Left renal cortex interstitium (tissue), 4 donors: Measurements from ENCODE around the gene AIFM2. TPM values are rescaled to one million over a fixed set of nuclear protein-coding genes. Genes with fewer than 3 reads are reported as not detected.
A peak's percentile ranks its signal among the peaks of the same experiment; 100 is the strongest.
"Not testable (repeated sequence)": the region's sequence is repeated elsewhere in the genome, so short reads cannot be mapped to it uniquely, and the experiment has no call there.

Experiments used
- DNase-seq, 4 donors: peaks; one replicate each; pipeline ENCODE4 v3.0.0-alpha.2; 2013; ENCODE audit warnings: low read depth in 4 of 4, low spot score in 2 of 4, missing footprints in 1 of 4
- polyA plus RNA-seq, 4 donors: library from polyadenylated mRNA; unstranded; fragments of 120-200 nt; gene quantifications; one replicate each; pipeline ENCODE4 v1.2.1, GENCODE V29; 2013; ENCODE audit not compliant: insufficient read length in 4 of 4

The AIFM2 gene
- 1 to 10 TPM; 4.2 to 8.3 (median 6.4) TPM for polyA plus RNA-seq

DNA sequence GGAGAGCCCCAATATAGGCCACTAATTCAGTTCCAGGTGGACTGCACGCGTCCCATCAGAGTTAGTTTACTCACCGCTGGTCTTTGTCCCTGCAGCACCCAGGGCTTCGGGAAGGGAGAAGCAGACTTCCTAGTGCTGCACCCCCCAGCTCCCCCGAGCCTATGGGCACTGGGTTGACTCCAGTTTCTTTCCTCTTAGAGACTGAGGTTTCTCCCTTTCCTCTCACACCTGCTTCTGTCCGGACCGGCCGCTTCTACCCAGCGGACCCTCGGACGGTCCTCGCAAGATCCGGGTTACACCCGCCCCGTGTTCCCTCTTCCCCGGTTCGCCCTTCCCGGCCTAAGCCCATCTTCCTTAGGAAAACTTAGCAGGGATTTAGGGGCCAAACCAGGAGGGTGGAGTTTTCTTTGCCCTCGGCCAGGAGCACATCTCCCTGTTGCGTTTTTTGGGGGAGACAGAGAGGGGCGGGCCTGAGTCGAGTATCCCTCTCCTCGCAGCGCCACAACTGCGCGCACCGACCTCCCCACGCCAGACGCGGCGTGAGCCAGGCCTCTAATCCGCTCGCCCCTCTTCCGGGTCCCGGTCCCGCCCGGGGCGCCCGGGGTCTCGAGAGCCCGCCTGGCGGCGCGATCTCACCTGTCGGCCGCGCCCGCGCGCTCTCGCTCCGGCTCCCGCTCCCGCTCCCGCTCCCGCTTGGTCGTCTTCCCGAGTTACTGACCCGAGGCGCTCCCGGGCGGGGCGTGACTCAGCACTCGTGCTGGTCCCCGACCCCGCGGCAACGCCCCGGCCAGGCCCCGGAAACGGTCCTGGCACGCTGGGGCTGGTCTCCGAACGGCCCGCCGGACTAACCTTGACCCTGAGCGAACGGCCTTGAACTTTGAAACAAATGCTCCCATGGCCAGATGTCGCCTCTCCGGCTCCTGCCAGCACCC is at the start of gene AIFM2:
TSS of gene AIFM2 (minus strand) at position 728 of the 932 bp plus-strand sequence. CDS start 8,741 bp downstream, outside the sequence.
- peak in 1 of 4 donors; percentile 66 for DNase-seq

DNA sequence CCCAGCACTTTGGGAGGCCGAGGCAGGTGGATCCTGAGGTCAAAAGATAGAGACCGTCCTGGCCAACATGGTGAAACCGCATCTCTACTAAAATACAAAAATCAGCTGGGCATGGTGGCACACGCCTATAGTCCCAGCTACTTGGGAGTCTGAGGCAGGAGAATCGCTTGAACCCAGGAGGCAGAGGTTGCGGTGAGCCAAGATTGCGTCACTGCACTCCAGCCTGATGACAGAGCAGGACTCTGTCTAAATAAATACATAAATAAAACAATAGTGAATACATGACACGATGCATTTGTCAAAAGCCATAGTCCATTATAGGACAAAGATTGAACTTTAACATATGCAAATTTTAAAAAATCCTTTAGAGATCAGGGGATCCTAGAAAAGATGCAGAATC is 46.6 kb upstream of the AIFM2 start:
- not testable (repeated sequence) for DNase-seq

DNA sequence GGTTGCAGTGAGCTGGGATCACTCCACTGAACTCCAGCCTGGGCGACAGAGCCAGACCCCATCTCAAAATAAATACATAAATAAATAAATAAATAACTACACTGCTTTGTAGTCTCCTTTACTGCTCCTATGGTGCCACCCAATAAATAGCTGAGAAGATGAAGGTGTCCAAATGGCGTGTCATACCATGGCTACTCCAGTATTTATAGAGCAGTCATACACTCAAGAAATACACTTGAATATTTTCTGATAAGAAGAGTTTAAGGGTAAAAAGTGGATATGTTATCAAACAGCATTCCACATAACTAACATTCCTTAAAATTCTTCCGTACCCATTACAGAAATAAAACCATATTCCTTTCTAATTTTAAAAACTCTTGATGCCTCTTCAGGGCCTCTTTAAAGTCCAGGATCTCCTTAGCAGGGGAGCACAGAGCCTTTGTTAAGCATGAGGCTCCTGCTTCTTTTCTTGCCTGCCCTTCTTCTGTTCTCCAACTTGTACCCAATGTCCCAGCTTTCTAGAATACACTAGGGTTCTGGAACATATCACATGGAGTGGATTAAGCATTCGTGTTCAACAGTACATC is 45.6 kb upstream of the AIFM2 start:
- no peak for DNase-seq

DNA sequence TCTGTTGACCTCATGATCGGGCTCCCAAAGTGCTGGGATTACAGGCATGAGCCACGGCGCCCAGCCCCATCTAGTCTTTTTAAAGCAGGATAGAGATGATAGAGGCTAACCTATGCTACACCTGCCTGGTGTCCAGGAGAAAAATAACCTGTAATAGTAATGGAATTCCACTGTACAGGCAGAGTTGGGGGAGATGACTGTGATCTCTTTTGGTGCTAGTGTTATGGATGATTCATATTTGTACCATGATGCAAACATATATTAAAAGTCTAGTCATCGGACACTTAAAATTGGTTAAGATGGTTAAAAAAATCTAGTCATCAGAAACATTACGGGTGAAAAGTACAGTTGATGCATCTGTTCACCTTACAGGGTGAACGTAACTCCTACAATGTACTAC is 43.8 kb upstream of the AIFM2 start:
- DNase-seq = no peak

DNA sequence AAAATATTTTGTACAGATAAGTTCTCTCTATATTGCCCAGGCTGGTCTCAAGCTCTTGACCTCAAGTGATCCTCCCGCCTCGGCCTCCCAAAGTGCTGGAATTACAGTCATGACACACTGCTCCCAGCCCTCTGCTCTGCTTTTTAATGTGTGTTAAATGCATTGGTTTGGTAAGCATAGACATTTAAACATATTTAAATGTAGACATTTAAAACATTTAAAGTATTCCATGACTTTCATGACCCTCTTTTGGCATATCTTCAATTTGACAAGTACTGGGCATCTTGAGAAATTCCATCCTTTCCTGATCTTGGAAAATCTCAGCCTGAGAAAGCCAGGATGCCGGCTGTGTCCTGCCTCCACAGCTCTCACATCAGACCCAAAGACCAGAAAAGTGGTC is 42.9 kb upstream of the AIFM2 start:
- DNase-seq = no peak

DNA sequence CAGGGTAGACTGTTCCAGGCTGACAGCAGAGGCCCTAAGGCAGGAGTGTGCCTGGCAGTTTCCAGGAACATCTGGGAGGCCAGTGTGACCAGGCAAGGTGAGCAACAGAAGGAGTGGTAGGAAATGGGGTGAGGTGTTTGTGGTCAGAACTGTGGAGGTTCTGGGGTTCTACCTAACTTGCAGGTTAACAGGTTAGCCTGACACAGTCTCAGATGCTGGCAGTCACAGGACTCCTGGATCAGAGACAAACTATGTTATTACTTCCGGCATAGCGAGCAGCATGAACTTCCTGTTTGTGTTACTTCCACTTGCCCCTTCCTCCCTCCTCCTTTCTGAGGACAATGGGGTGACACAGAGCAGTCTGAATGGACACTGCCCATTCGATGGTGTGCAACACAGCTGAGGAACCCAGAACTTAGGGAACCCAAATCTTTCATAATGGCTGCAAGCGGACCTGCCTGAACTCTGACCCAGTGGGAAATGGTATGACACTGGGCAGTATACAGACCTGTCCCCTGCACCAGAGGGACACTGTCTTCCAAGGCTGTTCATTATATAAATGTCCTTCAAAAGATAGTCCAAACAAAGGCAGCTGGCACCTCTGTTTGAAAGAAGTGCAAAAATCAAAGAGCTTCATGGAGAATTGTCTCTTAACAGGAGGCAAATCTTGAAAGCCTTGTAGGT is 41.6 kb upstream of the AIFM2 start:
- DNase-seq = no peak

DNA sequence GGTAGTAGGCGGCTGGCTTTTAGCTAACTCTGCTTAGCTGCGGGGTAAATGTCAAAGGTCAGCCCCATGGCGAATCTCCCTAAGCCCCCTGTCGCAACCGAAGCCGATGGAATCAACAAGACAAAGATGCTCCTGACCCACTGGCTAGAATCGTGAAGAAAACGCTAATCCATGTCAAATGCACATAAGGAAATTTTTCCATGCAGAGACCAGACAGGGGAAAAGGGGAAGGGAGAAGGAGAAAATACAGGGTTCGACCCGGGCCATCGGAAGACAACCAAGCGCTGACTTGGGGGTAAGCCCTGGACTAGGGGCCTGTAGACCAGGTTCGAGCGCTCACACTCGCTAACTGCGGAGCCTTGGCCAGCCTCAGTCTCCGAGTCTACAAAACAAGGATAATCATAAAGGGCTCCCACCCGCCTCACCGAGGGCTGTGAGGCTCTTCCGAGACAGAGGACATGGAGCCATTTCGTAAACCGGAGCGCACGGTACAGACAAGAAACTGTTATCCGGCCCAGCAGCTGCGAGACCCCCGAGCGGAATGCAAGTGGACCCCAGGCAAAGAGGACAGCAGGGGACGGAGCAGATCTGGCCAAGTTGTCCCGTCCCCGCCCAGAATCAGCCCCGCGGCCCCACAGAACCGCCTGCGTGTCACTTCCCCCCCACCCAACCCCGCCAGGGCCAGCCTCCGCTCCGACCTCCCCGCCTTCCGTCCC is 37.2 kb upstream of the AIFM2 start:
- peak in 1 of 4 donors; percentile 37 for DNase-seq

DNA sequence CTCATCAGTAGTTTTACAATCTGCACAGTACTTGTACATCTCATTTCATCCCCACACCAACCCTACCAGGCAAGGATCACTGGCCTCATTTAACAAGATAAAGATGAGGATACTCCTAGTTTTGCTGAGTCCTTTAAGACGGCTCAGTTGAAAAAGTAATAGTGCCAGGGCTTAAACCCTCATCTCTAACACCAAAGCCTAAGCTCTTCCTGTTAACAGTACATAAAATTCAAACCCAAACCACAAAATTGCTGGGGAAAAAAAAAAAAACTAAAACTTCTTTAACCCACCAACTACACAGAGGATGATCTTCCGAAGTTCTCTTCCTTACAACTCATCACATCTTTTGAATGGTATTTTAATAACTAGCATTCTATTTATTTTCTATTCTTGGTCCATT is 36.4 kb upstream of the AIFM2 start:
- DNase-seq = no peak

DNA sequence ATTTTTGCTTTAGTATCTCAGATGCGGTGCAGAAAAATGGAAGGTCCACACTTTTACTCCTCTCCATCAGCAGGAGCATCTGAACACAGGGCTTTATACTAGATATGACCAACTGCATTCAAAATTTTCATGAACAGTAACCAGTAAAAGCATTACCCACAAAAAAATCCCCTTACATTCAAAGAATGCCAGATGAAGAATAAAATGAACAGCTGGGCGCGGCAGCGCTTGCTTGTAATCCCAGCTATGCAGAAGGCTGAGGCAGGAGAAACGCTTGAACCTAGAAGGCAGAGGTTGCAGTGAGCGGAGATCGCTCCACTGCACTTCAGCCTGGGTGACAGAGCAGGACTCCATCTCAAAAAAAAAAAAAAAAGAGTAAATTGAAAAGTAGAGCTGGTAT is 34.6 kb upstream of the AIFM2 start:
- no peak for DNase-seq

DNA sequence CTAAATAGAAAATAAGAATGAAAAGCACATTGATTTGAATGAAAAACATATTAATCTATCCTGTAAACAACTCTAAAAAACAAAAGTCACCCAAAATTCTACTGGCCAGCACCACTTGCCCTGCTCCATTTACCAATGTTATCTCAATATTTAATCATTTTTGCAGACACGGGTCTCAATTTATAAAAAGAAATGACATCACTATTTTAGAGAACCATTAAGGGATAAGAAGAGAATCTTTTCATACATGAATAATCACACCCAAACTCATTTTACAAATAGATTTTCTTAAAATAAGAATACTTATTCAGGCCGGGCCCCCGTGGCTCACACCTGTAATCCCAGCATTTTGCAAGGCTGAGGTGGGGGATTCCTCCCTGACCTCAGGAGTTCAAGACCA is 33.8 kb upstream of the AIFM2 start:
- DNase-seq = no peak

DNA sequence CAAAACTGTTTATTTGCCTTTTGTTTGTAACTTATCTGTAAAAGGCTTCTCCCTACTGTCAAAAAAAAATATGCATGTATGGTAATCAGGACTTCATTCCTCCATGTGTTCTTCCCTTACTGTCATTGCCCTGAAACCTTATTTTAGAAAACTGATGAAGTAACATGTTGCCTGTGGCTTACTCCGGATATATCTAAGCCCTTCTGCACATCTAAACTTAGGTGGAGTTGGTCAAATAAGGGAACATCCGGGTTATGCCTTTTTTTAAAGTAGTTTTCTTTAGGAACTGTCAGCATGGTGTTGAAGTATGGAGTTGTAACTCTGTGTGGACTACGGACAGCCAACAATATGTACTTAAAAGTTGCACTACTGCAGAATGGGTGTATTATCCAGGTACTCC is 31.5 kb upstream of the AIFM2 start:
- DNase-seq = no peak

DNA sequence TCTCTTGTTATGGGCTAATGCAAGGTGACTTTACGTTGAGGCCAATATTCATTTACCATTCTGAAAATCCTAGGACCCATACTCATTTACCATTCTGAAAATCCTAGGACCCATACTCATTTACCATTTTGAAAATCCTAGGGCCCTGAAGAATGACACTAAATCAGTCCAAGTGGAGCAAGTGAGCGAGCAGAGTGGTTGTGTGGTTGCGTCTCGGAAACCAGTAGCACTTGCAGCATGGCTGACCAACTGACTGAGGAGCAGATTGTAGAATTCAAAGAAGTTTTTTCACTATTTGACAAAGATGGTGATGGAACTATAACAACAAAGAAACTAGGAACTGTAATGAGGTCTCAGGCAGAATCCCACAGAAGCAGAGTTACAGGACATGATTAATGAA is 30.8 kb upstream of the AIFM2 start:
- no peak for DNase-seq

DNA sequence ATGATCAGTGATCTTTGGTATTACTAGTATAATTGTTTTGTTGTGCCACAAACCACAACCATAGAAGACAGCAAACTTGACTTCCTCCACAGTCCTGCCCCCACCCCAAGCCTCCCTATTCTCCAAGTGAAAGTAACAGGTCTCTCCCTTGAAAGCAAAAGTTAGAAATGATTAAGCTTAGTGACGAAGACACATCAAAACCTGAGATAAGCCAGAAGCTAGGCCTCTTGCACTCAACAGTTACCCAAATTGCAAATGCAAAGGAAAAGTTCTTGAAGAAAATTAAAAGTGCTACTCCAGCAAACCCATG is 30.2 kb upstream of the AIFM2 start:
- no peak for DNase-seq

DNA sequence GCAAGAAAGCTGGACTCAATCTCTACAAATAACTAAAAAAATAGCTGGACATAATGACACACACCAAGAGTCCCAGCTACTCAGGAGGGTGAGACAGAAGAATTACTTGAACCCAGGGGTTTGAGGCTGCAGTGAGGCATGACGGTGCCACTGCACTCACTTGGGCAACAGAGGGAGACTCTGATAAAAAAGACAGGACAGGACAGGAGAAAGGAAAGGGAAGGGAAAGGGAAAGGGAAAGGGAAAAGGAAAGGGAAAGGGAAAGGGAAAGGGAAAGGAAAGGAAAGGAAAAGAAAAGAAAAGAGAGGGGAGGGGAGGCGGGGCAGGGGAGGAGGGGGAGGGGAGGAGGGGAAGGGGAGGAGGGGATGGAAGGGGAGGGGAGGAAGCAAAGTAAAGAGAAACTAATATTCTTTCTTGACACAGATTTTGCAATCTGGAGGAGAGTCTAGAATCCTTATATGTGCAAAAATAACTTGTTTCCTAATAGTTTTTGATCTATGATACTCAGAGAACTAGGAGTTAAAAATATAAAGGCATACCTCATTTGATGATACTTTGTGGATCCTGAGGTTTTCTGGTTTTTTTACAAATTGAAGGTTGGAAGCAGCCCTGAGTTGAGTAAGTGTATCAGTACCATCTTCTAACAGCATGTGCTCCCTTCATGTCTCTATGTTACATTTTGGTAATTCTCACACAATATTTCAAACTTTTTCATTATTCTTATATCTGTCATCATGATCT is 29.7 kb upstream of the AIFM2 start:
- DNase-seq = no peak

DNA sequence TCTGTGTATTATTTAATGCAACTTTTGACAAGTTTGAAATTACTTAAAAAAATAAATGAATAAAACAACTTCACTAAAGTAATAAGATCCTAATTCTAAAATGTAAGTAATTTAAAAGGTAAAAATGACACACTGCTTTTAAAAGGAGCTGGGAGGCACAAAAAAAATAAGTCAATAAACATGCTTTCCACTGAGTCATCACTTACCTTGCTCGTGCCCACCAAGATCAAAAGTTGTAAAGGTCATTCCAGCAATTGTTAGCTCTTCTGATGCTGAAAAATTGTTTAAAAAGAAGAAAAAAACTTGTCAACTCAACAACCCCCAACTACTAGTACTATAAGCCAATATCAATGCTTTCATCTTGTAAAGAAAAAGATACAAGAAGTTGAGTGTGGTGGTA is 28.2 kb upstream of the AIFM2 start:
- no peak for DNase-seq

DNA sequence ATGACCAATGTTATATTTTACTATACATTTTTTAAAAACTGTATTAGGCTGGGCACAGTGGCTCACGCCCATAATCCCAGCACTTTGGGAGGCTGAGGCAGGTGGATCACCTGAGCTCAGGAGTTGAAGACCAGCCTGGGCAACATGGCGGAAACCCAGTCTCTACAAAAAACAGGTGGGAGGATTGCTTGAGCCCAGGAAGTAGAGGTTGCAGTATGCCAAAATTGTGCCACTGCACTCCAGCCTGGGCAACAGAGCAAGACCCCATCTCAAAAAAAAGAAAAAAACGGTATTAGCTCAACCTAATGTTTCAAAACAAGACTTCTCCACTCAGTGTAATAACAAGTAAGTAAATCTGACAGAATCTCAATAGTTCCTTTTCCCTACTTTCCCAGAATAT is 26.7 kb upstream of the AIFM2 start:
- DNase-seq = not testable (repeated sequence)

DNA sequence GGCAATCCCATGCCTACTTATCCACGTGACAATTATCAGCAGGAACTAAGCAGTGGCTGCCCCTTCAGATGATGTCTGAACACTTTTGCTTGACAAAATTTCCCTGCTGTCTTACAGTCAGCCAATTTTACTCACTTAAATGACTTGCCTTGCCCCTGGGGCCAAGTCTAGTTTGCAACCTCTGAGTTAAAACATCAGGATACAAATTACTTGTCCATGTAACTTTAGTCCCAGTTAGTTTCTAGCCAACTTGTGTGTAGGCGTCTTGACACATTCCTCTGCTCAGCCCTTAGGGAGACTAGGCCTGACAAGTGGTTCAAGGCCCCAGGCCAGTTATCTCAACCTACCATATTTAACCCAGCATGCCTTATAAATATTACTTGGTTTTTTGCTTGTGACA is 25.5 kb upstream of the AIFM2 start:
- DNase-seq = no peak

DNA sequence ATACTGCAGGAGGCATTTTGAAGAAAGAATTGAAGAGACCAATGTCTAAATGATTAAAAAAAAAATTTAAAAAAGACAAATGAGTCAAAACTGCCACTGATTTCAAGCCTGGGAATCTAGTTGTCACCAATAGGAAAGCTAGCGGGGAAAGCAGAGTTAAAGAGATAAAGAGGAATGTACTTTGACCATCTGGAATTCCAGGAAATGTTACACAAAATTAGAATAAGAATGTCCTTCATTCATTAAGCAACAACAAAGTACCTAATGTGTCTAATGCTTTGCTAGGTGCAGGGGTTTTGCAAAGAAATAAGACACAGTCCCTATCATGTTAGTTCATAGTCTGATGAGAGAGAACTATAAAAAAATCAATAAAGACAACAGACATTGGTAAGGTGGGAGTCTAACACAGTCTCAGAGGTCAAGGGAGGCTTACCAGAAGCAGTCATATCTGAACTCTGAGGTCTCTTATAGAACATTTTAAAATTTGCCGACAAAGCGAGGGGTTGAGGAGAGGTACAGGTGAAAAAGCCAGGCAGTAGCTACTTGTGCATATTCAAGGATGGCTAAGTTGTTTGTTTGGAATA is 22.7 kb upstream of the AIFM2 start:
- no peak for DNase-seq

DNA sequence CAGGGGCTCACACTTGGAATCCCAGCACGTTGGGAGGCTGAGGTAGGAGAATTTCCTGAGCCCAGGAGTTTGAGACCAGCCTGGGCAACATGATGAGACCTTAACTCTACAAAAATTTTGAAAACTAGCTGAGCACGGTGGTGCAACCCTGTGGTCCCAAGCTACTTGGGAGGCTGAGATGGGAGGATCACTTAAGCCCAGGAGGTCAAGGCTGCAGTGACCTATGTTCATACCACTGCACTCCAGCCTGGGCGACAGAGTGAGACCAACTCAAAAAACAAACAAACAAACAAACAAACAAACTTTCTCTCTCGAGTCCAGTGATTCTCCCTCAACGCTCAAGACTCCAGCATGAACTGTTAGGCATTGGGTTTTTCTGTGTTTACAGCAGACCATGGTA is 15.9 kb upstream of the AIFM2 start:
- DNase-seq = no peak

DNA sequence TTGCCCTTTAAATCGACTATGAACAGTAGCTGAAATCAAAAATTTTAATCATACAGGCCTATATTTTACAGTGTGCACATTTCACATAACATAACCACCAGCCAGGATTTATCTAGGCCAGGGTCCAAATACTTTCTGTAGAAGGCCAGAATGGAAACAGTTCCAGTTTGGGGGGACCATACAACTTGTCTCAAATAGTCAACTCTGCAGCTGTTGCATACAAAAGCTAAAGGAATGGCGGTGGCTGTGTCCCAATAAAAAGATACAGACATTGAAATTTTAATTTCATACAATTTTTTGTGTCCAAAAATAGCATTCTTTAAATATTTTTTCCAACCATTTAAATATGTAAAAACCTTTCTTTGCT is 14.6 kb upstream of the AIFM2 start:
- no peak for DNase-seq
